GM21717 (cell line): Measurements from ENCODE around the gene CCP110.

Source experiments
- ATAC-seq: cut with Tn5 transposase; IDR thresholded peaks from one replicate; pipeline ENCODE4 v1.9.1; 2021; ENCODE audit warnings: mild to moderate bottlenecking, moderate library complexity; ENCODE audit not compliant: unreplicated experiment

CCP110 gene

GRCh38 chr16:19595043-19595767, 71.5 kb downstream of the CCP110 start:
- no peak for ATAC-seq

- ATAC-seq = no peak
Measured at GRCh38 chr16:19598805-19599510, 75.2 kb downstream of the CCP110 start.

DNA sequence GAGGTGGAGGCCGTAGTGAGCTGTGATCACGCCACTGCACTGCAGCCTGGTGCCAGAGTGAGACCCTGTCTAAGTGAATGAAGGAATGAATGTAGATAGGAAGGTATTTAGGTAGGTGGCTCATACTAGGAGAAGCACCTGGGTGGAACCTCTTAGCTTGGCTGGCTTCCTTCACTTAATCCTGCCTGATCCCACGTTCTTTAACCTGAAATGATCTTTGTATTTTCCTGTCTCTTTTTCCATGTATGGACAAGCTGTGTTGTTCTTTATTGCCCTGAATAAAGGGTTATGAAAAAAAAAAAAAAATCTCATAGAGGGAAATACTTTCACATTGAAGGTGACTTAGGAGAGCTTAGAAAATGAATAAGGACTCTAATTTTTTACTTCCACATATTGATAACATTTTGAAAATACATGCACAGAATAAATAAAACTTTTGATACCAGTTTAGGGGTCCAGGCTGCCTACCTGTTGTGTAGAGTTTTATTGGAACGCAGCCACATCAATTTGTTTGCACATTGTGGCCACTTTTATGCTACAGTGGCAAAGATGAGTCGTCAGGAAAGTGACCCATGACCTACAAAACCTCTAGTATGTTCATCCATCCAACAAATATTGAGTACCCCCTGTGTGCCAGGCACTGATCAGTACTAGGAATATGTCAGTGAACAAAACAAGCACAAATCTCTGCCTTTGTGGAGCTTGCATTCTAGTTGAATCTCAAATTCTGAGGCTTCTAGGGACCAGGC, 76.4 kb downstream of the CCP110 start:
- no peak for ATAC-seq

DNA sequence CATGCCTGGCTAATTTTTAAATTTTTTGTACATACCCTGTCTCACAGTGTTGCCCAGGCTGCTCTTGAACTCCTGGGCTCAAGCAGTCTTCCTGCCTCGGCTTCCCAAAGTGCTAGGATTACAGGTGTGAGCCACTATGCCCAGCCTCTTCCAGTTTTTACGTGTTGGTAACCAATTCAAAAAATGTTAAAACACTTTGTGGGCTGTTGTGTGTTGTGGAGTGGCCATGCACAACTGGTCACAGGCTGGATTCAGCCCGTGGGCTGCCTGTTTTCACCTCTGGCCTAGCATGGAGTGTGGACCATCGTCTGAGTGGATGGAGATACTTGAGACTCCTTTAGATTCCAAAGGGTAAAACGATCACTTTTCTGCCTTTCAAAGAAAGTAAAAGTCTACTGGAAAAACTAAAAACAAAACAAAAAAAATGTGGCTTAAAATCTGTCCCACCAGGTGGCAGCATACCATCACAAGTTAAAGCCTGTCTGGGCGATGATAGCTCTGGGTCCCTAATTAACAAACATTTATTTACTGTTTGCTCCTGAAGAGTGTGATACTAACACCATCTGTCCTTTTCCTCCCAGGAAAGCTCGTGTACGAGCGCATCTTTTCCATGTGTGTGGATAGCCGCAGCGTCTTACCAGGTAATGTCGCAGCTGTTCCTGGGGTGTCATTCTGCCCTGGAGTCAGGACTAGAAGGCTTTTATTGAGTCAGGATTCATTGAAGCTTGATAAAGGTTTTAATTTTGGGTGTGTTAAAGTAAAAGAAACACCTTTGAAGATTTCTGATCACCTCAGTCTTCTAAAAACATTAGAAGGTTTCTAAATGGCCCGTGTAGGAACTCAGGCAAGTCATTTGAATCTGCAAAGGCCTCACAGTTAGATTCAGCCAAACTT, 77.6 kb downstream of the CCP110 start:
- ATAC-seq = no peak
